Measurements from ENCODE around the gene F2R.
"Not testable (repeated sequence)": the region's sequence is repeated elsewhere in the genome, so short reads cannot be mapped to it uniquely, and the experiment has no call there.

The F2R gene

DNA sequence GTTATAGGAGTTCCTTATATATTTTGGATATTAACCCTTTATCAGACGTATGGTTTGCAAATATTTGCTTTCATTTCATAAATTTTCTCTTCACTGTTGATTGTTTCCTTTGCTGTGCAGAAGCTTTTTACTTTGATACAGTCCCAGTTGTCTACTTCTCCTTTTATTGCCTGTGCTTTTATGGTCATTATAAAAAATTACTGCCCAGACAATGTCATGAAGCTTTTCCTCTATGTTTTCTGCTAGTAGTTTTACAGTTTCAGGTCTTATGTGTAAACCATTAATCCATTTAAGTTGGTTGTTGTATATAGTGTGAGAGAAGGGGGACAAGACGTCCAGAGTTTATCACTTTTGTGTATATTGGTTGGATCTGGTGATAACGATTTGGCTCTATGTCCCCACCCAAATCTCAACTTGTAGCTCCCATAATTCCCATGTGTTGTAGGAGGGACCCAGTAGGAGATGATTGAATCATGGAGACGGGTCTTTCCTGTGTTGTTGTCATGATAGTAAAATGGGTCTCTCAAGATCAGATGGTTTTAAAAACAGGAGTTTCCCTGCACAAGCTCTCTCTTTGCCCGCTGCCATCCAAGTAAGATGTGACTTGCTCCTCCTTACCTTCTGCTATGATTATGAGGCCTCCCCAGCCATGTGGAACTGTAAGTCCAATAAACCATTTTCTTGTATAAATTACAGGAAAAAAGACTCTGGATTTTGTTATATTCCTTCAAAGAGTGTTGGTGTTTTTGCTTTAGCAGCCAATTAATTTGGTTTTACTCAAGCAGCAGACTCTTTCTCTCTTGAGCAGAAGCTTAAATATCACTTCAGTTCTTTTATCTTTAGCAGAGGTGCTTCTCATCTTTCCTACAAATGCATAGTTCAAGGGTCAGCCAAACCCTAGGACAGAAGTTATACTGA lies 13.7 kb downstream of the F2R start:
- H3K9ac ChIP-seq (ENCODE audit: low read length), result no peak overlapping the region
- no peaks in the 10 kb centered on the region for H3K36me3 ChIP-seq (ENCODE audit: control insufficient read depth, insufficient read depth, low read length)
- H3K4me1 ChIP-seq (ENCODE audit: control insufficient read depth, insufficient read depth, low read length), result no peaks in the 10 kb centered on the region
- H3K27me3 ChIP-seq (ENCODE audit: control insufficient read depth, insufficient read depth, low read length), result no peaks in the 10 kb centered on the region
- H3K4me3 ChIP-seq (ENCODE audit: low read length), result no peak overlapping the region
- H3K27ac ChIP-seq (ENCODE audit: low read depth, low read length), result no peak overlapping the region

DNA sequence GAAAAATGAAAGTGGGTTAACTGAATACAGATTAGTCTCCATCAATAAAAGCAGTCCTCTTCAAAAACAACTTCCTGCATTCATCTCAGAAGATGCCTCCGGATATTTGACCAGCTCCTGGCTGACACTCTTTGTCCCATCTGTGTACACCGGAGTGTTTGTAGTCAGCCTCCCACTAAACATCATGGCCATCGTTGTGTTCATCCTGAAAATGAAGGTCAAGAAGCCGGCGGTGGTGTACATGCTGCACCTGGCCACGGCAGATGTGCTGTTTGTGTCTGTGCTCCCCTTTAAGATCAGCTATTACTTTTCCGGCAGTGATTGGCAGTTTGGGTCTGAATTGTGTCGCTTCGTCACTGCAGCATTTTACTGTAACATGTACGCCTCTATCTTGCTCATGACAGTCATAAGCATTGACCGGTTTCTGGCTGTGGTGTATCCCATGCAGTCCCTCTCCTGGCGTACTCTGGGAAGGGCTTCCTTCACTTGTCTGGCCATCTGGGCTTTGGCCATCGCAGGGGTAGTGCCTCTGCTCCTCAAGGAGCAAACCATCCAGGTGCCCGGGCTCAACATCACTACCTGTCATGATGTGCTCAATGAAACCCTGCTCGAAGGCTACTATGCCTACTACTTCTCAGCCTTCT lies 16.6 kb downstream of the F2R start:
- H3K4me3 ChIP-seq (ENCODE audit: low read length), result no peak overlapping the region
- no peak overlapping the region for H3K27ac ChIP-seq (ENCODE audit: low read depth, low read length)
- no peak overlapping the region for H3K9ac ChIP-seq (ENCODE audit: low read length)

DNA sequence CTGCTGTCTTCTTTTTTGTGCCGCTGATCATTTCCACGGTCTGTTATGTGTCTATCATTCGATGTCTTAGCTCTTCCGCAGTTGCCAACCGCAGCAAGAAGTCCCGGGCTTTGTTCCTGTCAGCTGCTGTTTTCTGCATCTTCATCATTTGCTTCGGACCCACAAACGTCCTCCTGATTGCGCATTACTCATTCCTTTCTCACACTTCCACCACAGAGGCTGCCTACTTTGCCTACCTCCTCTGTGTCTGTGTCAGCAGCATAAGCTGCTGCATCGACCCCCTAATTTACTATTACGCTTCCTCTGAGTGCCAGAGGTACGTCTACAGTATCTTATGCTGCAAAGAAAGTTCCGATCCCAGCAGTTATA lies 17.1 kb downstream of the F2R start:
- no peak overlapping the region for H3K27ac ChIP-seq (ENCODE audit: low read depth, low read length)
- no peak overlapping the region for H3K4me3 ChIP-seq (ENCODE audit: low read length)
- H3K27me3 ChIP-seq (ENCODE audit: control insufficient read depth, insufficient read depth, low read length), result no peaks in the 10 kb centered on the region
- no peaks in the 10 kb centered on the region for H3K4me1 ChIP-seq (ENCODE audit: control insufficient read depth, insufficient read depth, low read length)
- no peaks in the 10 kb centered on the region for H3K36me3 ChIP-seq (ENCODE audit: control insufficient read depth, insufficient read depth, low read length)
- no peak overlapping the region for H3K9ac ChIP-seq (ENCODE audit: low read length)

More for the DNA sequence above, 16.6 kb downstream of the F2R start:
- Histone ChIP-seq H3K36me3 (ENCODE audit: control insufficient read depth, insufficient read depth, low read length) (no peaks in the 10 kb centered on the region), H3K27me3 (ENCODE audit: control insufficient read depth, insufficient read depth, low read length) (no peaks in the 10 kb centered on the region), H3K4me1 (ENCODE audit: control insufficient read depth, insufficient read depth, low read length) (no peaks in the 10 kb centered on the region)

DNA sequence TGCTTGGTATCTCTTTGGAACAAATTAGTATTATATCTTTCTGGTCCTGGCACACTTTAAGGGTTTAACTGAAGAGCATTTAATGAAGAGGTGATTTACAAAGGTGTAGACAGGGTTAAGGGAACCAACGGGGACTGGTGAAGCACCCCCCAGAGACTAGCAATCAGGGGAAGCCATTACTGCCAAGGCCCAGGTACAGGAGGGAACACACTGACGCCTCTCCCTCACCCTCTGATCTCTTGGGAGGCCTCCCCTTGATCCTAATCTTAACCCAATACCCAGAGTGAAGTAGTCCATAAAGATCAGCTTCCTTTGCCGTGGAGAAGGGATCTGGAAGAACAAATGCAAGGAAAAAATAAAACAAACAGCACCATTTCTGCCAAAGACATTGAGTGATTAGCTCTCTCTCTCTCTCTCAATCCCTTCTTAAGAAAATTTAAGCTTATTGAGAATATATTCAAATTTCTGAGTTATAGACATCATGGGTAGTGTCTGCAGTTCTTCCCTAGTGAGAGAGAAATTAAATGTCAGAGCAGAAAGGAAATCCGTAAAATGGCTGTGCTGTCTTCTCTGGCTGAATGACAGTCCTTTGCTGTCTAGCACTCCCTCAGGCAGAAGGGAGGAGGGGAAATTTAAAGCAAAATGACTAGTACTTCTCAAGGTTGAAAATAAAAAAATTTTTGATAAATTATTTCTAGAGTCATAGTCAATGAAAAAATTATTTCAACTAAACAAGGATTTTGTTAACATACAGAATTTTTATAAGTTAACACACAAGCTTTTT lies 20.0 kb downstream of the F2R start:
- H3K36me3 ChIP-seq (ENCODE audit: control insufficient read depth, insufficient read depth, low read length), result no peaks in the 10 kb centered on the region
- H3K4me1 ChIP-seq (ENCODE audit: control insufficient read depth, insufficient read depth, low read length), result no peaks in the 10 kb centered on the region
- H3K27ac ChIP-seq (ENCODE audit: low read depth, low read length), result no peak overlapping the region
- no peaks in the 10 kb centered on the region for H3K27me3 ChIP-seq (ENCODE audit: control insufficient read depth, insufficient read depth, low read length)
- H3K9ac ChIP-seq (ENCODE audit: low read length), result no peak overlapping the region
- no peak overlapping the region for H3K4me3 ChIP-seq (ENCODE audit: low read length)

DNA sequence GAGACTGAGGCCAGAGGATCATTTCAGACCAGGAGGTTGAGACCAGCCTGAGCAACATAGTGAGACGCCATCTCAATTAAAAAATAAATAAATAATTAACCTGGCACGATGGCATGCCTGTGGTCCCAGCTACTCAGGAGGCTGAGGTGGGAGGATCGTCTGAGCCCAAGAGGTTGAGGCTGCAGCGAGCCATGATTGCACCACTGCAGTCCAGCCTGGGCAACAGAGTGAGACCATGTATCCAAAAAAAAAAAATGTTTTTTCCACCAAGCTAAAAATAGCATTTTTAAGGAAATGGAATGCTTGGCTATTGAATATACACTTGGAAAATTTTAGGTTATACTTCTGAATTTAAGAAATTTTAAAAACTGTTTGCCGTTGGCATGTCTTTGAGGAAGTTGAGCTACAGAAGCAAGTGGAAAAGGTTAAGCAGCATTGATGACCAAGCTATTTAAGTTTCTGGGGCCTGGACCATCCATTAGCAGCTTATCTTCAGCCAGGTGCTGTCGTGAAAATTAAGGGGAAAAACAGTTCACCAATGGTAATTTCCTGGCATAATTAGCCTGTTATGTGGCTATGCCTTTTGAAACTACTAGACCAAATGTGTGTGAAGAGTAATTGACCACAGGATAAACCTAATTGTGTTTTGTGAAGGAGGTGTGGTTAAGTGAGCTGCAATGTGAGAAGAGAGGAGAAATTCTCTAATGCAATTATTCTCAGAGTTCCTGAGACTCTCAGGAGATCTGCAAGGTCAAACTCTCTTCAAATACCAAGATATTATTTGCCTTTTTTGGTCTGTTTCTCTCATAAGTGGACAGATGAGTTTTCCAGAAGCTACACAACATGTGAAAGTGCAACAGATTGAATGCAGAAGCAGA lies 21.0 kb downstream of the F2R start:
- no peaks in the 10 kb centered on the region for H3K27me3 ChIP-seq (ENCODE audit: control insufficient read depth, insufficient read depth, low read length)
- H3K27ac ChIP-seq (ENCODE audit: low read depth, low read length), result no peak overlapping the region
- no peak overlapping the region for H3K4me3 ChIP-seq (ENCODE audit: low read length)
- no peak overlapping the region for H3K9ac ChIP-seq (ENCODE audit: low read length)
- no peaks in the 10 kb centered on the region for H3K36me3 ChIP-seq (ENCODE audit: control insufficient read depth, insufficient read depth, low read length)
- no peaks in the 10 kb centered on the region for H3K4me1 ChIP-seq (ENCODE audit: control insufficient read depth, insufficient read depth, low read length)

DNA sequence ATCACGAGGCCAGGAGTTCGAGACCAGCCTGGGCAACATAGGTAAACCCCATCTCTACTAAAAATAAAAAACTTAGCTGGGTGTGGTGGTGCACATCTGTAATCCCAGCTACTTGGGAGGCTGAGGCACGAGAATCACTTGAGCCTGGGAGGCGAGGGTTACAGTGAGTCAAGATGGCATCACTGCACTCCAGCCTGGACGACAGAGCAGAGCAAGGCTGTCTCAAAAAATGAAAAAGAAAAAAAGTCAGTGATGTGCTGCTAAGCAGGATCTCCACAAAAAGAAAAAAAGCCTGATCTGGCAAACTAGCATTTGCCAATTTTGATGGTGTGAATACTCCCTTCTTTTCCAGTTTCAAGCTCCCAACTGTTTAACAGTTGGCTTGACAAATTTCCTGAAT lies 21.9 kb downstream of the F2R start:
- Histone ChIP-seq H3K27me3 (ENCODE audit: control insufficient read depth, insufficient read depth, low read length) (no peaks in the 10 kb centered on the region), H3K27ac (ENCODE audit: low read depth, low read length) (no peak overlapping the region), H3K9ac (ENCODE audit: low read length) (no peak overlapping the region), H3K4me1 (ENCODE audit: control insufficient read depth, insufficient read depth, low read length) (no peaks in the 10 kb centered on the region), H3K36me3 (ENCODE audit: control insufficient read depth, insufficient read depth, low read length) (no peaks in the 10 kb centered on the region), H3K4me3 (ENCODE audit: low read length) (no peak overlapping the region)

DNA sequence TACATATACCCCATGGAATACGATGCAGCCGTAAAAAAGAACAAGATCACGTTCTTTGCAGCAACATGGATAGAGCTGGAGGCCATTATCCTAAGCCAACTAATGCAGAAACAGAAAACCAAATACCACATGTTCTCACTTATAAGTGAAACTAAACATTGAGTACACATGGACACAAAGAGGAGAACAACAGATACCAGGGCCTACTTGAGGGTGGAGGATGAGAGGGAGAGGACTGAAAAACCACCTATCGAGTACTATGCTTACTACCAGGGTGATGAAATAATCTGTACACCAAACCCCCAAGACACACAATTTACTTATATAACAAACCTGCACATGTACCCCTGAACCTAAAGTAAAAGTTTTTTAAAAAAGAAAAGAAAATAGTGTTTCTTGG lies 25.6 kb downstream of the F2R start:
- not testable (repeated sequence) for H3K27ac ChIP-seq (ENCODE audit: low read depth, low read length); H3K4me3 ChIP-seq (ENCODE audit: low read length); H3K4me1 ChIP-seq (ENCODE audit: control insufficient read depth, insufficient read depth, low read length); H3K36me3 ChIP-seq (ENCODE audit: control insufficient read depth, insufficient read depth, low read length); H3K9ac ChIP-seq (ENCODE audit: low read length); H3K27me3 ChIP-seq (ENCODE audit: control insufficient read depth, insufficient read depth, low read length)

DNA sequence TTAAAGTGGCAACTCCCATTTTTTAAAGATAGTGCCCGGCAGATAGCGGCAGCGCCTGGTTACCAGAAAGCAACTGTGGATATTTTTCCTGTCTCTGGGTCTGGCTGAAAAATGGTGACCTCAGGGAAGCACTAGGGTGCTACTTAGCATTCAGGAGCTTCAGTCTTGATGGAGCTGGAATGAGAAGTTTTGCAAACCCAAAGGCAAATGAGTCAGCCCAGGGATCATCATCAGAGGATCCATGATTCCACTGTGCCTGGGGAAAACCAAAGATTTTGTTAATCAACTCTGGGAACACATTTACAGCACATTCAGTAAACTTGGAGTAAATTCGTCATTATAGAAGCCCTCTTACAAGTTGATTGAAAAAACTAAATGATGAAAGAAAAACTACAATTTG lies 26.7 kb downstream of the F2R start:
- H3K27me3 ChIP-seq (ENCODE audit: control insufficient read depth, insufficient read depth, low read length), result no peaks in the 10 kb centered on the region
- H3K4me3 ChIP-seq (ENCODE audit: low read length), result no peak overlapping the region
- H3K27ac ChIP-seq (ENCODE audit: low read depth, low read length), result no peak overlapping the region
- H3K36me3 ChIP-seq (ENCODE audit: control insufficient read depth, insufficient read depth, low read length), result no peaks in the 10 kb centered on the region
- H3K9ac ChIP-seq (ENCODE audit: low read length), result no peak overlapping the region
- H3K4me1 ChIP-seq (ENCODE audit: control insufficient read depth, insufficient read depth, low read length), result no peaks in the 10 kb centered on the region

DNA sequence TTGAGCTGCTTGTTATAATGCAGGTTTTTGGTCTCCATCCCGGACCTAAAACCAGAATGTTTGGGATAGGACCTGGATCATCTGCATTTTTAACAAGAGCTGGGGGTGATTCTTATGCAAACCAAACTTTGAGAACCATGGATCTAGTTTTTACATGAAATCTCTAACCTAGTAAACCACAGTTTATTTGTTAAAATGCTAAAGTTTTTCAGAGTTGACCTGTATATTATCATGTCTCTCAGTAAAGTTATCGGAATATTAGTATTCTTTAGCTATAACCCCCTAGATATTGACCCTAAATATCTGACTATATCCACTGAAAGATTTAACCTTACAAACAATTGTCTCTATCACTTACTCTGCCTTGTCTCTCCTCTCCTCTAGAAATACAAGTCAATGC lies 28.7 kb downstream of the F2R start:
- H3K4me3 ChIP-seq (ENCODE audit: low read length), result no peak overlapping the region

DNA sequence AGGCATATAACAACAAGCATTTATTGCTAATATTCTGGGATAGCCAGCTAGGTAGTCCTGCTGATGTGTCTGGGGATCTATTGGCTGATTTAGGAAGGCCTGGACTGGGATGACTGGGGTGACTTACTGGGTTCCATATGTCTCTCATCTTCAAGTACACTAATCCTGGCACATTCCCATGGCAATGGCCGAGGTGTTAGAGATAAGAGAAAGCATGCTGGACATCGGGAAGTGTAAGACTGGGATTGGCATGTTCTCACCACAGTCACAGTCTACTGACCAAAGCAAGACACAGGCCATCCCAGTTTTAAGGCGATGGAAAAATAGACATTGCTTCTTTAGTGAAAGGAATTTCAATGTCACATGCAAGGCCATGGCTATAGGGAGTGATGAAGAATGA lies 29.7 kb downstream of the F2R start:
- H3K9ac ChIP-seq (ENCODE audit: low read length), result no peak overlapping the region
- H3K36me3 ChIP-seq (ENCODE audit: control insufficient read depth, insufficient read depth, low read length), result no peaks in the 10 kb centered on the region
- H3K27me3 ChIP-seq (ENCODE audit: control insufficient read depth, insufficient read depth, low read length), result no peaks in the 10 kb centered on the region
- H3K27ac ChIP-seq (ENCODE audit: low read depth, low read length), result no peak overlapping the region
- no peaks in the 10 kb centered on the region for H3K4me1 ChIP-seq (ENCODE audit: control insufficient read depth, insufficient read depth, low read length)
- no peak overlapping the region for H3K4me3 ChIP-seq (ENCODE audit: low read length)

More for the DNA sequence above, 28.7 kb downstream of the F2R start:
- H3K9ac ChIP-seq (ENCODE audit: low read length), result no peak overlapping the region
- no peaks in the 10 kb centered on the region for H3K4me1 ChIP-seq (ENCODE audit: control insufficient read depth, insufficient read depth, low read length)
- no peaks in the 10 kb centered on the region for H3K27me3 ChIP-seq (ENCODE audit: control insufficient read depth, insufficient read depth, low read length)
- no peaks in the 10 kb centered on the region for H3K36me3 ChIP-seq (ENCODE audit: control insufficient read depth, insufficient read depth, low read length)
- H3K27ac ChIP-seq (ENCODE audit: low read depth, low read length), result no peak overlapping the region

DNA sequence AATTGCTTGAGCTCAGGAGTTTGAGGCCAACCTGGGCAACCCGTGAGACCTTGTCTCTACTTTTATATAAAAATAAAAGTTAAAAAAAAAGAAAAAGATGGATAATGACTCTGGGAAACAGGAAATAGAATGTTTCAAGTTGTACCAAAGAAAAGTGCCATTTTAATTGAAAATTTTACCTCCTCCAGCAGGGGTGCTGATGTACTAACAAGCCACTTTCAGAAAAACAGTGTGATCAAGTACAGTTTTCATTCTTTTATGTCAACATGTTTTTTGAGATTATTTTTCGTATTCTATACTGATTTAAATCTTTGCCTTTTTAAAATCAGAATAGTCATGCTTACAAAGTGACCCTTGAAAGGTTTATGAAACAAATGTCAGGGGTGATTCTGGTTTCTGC lies 30.8 kb downstream of the F2R start:
- Histone ChIP-seq H3K36me3 (ENCODE audit: control insufficient read depth, insufficient read depth, low read length) (no peaks in the 10 kb centered on the region), H3K27ac (ENCODE audit: low read depth, low read length) (no peak overlapping the region), H3K4me3 (ENCODE audit: low read length) (no peak overlapping the region), H3K27me3 (ENCODE audit: control insufficient read depth, insufficient read depth, low read length) (no peaks in the 10 kb centered on the region), H3K9ac (ENCODE audit: low read length) (no peak overlapping the region), H3K4me1 (ENCODE audit: control insufficient read depth, insufficient read depth, low read length) (no peaks in the 10 kb centered on the region)

DNA sequence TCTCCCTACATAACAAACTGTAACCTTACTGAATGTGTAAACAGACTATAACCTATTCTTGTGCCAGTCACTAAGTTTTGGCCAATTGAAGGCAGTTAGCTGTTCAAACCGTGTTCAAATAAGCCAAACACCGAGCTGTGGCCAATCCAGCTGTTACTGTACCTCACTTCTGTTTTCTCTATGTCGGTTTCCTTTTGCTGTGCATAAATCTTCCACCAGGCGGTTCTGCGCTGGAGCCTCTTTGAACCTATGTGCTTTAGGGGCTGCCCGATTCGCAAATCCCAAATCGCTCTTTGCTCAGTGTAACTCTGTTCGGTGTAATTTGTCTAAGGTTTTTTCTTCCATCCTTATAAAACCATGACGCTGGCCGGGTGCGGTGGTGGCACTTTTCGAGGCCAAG lies 31.8 kb downstream of the F2R start:
- no peak overlapping the region for H3K9ac ChIP-seq (ENCODE audit: low read length)
- H3K27ac ChIP-seq (ENCODE audit: low read depth, low read length), result no peak overlapping the region
- H3K27me3 ChIP-seq (ENCODE audit: control insufficient read depth, insufficient read depth, low read length), result no peaks in the 10 kb centered on the region
- no peaks in the 10 kb centered on the region for H3K4me1 ChIP-seq (ENCODE audit: control insufficient read depth, insufficient read depth, low read length)
- H3K4me3 ChIP-seq (ENCODE audit: low read length), result no peak overlapping the region
- no peaks in the 10 kb centered on the region for H3K36me3 ChIP-seq (ENCODE audit: control insufficient read depth, insufficient read depth, low read length)

Data from rectal smooth muscle tissue (tissue), 1 donor.